ENCODE measurements around the gene SCAMP4.

Gene SCAMP4

DNA sequence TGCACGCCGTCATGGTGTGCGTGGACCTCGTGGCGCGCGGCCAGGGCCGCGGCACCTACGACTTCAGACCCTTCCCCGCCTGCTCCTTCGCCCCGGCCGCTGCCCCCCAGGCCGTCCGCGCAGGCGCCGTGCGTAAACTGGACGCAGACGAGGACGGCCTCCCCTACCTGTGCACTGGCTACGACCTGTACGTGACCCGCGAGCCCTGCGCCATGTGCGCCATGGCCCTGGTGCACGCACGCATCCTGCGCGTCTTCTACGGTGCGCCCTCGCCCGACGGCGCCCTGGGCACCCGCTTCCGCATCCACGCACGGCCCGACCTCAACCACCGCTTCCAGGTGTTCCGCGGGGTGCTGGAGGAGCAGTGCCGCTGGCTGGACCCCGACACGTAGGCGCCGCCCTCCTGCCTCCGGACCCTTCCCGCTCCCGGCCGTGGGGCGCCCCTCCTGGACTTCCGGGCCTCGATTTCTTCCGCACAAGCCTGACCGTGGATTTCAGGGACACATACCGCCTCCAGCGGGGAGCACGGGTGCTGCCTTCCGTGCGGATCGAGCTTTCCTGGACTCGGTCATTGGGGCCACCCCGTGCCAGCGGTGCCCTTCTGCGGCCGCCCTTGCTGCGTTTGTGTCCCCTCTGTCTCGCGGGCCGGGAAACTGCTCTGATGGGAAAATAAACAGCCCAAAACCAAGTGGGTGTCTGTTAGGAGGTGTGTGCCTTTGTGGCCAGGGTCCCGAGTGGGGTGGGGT is 7.7 kb downstream of the SCAMP4 start:
- TF ChIP-seq, protein P1, sequence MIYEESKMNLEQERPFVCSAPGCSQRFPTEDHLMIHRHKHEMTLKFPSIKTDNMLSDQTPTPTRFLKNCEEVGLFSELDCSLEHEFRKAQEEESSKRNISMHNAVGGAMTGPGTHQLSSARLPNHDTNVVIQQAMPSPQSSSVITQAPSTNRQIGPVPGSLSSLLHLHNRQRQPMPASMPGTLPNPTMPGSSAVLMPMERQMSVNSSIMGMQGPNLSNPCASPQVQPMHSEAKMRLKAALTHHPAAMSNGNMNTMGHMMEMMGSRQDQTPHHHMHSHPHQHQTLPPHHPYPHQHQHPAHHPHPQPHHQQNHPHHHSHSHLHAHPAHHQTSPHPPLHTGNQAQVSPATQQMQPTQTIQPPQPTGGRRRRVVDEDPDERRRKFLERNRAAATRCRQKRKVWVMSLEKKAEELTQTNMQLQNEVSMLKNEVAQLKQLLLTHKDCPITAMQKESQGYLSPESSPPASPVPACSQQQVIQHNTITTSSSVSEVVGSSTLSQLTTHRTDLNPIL (CRISPR knock-in tag; IDR thresholded peaks at IDR 0.05; ENCODE audit: low read depth), result no peak
- TF ChIP-seq ZNF565 (CRISPR knock-in tag; conservative IDR thresholded peaks at IDR 0.05; ENCODE audit: low read depth) (no peak), ZNF70 (CRISPR knock-in tag; IDR thresholded peaks at IDR 0.05) (no peak), BACH2 (CRISPR knock-in tag; IDR thresholded peaks at IDR 0.05; ENCODE audit: borderline replicate concordance) (no peak), PPARA (CRISPR knock-in tag; IDR thresholded peaks at IDR 0.05; ENCODE audit: borderline replicate concordance) (no peak), ISL1 (CRISPR knock-in tag; IDR thresholded peaks at IDR 0.05) (no peak)

DNA sequence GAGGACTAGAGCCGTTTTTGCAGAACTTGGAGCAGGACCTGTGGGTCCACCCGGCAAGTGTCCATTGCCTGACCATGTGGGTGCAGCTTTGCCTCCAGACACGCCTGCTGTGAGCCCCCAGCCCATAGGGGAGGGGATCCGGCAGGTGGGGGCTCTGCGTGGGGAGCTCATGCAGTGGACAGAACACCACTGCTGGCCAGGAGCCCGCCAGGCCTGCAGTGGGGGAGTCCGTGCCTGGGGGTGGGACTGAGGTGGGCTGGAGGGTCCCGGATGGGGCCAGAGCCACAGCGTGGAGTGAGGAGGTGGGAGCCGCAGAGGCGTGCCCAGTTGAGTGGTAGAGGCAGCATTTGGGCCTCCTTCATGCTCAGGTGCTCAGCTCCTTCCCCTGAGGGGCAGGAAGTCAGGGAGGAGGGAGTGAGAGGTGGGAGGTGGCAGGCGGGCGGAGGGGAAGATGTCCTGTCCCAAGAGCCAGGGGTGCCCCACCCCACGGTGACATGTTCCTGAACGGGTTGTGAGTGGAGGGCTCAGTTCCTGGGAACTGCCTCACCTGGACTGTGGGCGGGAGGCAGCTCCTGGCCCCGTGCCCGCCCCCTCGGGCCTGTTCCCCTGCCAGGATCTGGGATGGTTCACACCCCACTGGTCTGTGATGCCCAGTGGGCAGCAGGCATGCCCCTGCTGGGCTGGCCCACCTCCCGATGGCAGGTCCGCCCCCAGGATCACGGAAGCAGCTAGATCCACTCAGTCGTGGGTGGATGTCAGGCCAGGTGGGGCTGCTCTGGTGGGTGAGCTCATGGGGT is 8.8 kb downstream of the SCAMP4 start:
- no peak for ATAC-seq
- TF ChIP-seq, protein P1 (CRISPR knock-in tag; IDR thresholded peaks at IDR 0.05; ENCODE audit: low read depth), result no peak
- TF ChIP-seq GLIS3 (CRISPR knock-in tag; IDR thresholded peaks at IDR 0.05), result no peak
- TF ChIP-seq ARNTL (CRISPR knock-in tag; IDR thresholded peaks at IDR 0.05; ENCODE audit: borderline replicate concordance, low read depth), result no peak
- no peak for TF ChIP-seq RARB (CRISPR knock-in tag; IDR thresholded peaks at IDR 0.05)
- no peak for TF ChIP-seq ZC3H10 (CRISPR knock-in tag; IDR thresholded peaks at IDR 0.05)
- TF ChIP-seq BACH2 (CRISPR knock-in tag; IDR thresholded peaks at IDR 0.05; ENCODE audit: borderline replicate concordance), result no peak
- TF ChIP-seq OSR1 (CRISPR knock-in tag; IDR thresholded peaks at IDR 0.05), result no peak
- TF ChIP-seq, protein P2, sequence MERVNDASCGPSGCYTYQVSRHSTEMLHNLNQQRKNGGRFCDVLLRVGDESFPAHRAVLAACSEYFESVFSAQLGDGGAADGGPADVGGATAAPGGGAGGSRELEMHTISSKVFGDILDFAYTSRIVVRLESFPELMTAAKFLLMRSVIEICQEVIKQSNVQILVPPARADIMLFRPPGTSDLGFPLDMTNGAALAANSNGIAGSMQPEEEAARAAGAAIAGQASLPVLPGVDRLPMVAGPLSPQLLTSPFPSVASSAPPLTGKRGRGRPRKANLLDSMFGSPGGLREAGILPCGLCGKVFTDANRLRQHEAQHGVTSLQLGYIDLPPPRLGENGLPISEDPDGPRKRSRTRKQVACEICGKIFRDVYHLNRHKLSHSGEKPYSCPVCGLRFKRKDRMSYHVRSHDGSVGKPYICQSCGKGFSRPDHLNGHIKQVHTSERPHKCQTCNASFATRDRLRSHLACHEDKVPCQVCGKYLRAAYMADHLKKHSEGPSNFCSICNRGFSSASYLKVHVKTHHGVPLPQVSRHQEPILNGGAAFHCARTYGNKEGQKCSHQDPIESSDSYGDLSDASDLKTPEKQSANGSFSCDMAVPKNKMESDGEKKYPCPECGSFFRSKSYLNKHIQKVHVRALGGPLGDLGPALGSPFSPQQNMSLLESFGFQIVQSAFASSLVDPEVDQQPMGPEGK (CRISPR knock-in tag; IDR thresholded peaks at IDR 0.05; ENCODE audit: borderline replicate concordance), result no peak
- TF ChIP-seq, protein P3, sequence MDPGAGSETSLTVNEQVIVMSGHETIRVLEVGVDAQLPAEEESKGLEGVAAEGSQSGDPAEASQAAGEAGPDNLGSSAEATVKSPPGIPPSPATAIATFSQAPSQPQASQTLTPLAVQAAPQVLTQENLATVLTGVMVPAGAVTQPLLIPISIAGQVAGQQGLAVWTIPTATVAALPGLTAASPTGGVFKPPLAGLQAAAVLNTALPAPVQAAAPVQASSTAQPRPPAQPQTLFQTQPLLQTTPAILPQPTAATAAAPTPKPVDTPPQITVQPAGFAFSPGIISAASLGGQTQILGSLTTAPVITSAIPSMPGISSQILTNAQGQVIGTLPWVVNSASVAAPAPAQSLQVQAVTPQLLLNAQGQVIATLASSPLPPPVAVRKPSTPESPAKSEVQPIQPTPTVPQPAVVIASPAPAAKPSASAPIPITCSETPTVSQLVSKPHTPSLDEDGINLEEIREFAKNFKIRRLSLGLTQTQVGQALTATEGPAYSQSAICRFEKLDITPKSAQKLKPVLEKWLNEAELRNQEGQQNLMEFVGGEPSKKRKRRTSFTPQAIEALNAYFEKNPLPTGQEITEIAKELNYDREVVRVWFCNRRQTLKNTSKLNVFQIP (CRISPR knock-in tag; IDR thresholded peaks at IDR 0.05; ENCODE audit: borderline replicate concordance, low read depth), result no peak
- no peak for TF ChIP-seq ZFP3 (CRISPR knock-in tag; IDR thresholded peaks at IDR 0.05)
- no peak for TF ChIP-seq CSDC2 (CRISPR knock-in tag; IDR thresholded peaks at IDR 0.05)
- no peak for TF ChIP-seq TOX (CRISPR knock-in tag; IDR thresholded peaks at IDR 0.05; ENCODE audit: borderline replicate concordance)
- no peak for TF ChIP-seq ZNF565 (CRISPR knock-in tag; conservative IDR thresholded peaks at IDR 0.05; ENCODE audit: low read depth)
- no peak for TF ChIP-seq ISL1 (CRISPR knock-in tag; IDR thresholded peaks at IDR 0.05)
- TF ChIP-seq SNAI2 (CRISPR knock-in tag; IDR thresholded peaks at IDR 0.05), result no peak
- TF ChIP-seq, protein P4, sequence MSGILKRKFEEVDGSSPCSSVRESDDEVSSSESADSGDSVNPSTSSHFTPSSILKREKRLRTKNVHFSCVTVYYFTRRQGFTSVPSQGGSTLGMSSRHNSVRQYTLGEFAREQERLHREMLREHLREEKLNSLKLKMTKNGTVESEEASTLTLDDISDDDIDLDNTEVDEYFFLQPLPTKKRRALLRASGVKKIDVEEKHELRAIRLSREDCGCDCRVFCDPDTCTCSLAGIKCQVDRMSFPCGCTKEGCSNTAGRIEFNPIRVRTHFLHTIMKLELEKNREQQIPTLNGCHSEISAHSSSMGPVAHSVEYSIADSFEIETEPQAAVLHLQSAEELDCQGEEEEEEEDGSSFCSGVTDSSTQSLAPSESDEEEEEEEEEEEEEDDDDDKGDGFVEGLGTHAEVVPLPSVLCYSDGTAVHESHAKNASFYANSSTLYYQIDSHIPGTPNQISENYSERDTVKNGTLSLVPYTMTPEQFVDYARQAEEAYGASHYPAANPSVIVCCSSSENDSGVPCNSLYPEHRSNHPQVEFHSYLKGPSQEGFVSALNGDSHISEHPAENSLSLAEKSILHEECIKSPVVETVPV (CRISPR knock-in tag; IDR thresholded peaks at IDR 0.05), result no peak
- no peak for TF ChIP-seq ZNF70 (CRISPR knock-in tag; IDR thresholded peaks at IDR 0.05)
- TF ChIP-seq PPARA (CRISPR knock-in tag; IDR thresholded peaks at IDR 0.05; ENCODE audit: borderline replicate concordance), result no peak

More for the DNA sequence above, 7.7 kb downstream of the SCAMP4 start:
- ATAC-seq, result no peak

DNA sequence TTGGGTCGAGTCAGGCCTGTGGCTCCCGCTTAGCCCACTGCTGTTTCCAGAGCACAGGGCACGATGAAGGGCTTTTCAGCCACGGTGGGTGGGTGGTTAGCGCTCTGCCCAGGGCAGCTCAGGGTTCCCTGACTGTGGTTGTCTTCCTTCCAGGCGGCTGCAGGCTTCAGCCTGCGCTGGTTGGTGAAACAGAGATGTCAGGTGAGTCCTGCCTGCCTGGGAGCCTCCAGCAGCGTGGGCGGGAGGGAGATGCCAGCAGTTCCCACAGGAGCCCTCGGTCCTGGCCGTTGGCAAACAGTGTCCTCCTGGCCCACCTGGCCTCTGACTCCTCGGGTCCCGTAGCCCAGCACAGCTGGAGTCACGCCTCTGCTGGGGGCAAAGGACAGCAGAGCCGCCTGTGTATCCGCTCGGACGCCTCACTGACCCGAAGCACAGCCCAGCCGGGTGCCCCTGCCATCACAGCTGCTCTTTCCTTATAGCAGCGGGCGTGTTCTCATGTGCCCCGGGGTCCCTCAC is 9.7 kb downstream of the SCAMP4 start:
- no peak for ATAC-seq
- no peak for TF ChIP-seq ZNF565 (CRISPR knock-in tag; conservative IDR thresholded peaks at IDR 0.05; ENCODE audit: low read depth)
- TF ChIP-seq, protein P2 (CRISPR knock-in tag; IDR thresholded peaks at IDR 0.05; ENCODE audit: borderline replicate concordance), result no peak
- TF ChIP-seq TOX (CRISPR knock-in tag; IDR thresholded peaks at IDR 0.05; ENCODE audit: borderline replicate concordance), result no peak
- TF ChIP-seq, protein P1 (CRISPR knock-in tag; IDR thresholded peaks at IDR 0.05; ENCODE audit: low read depth), result no peak
- TF ChIP-seq ZC3H10 (CRISPR knock-in tag; IDR thresholded peaks at IDR 0.05), result no peak
- no peak for TF ChIP-seq ZFP3 (CRISPR knock-in tag; IDR thresholded peaks at IDR 0.05)
- TF ChIP-seq, protein P3 (CRISPR knock-in tag; IDR thresholded peaks at IDR 0.05; ENCODE audit: borderline replicate concordance, low read depth), result no peak
- no peak for TF ChIP-seq SNAI2 (CRISPR knock-in tag; IDR thresholded peaks at IDR 0.05)
- no peak for TF ChIP-seq ZNF70 (CRISPR knock-in tag; IDR thresholded peaks at IDR 0.05)
- TF ChIP-seq OSR1 (CRISPR knock-in tag; IDR thresholded peaks at IDR 0.05), result no peak
